Upper lobe of right lung (tissue), 1 donor: ENCODE data around the gene HSPG2. TPM values are rescaled to one million over a fixed set of nuclear protein-coding genes. Genes with fewer than 3 reads are reported as not detected.

Experiments
- ATAC-seq: fragments of 200-7000 bp; cut with Tn5 transposase; one replicate; pipeline ENCODE4 v1.9.1; 2020; ENCODE audit warnings: mild to moderate bottlenecking, moderate library complexity
- DNase-seq: peaks from one replicate; pipeline ENCODE4 v3.0.0-alpha.2; 2020
- H3K27ac ChIP-seq: fragments of 200-600 bp; one replicate; pipeline ENCODE4 v1.8.0; 2022
- H3K27me3 ChIP-seq: fragments of 200-600 bp; one replicate; pipeline ENCODE4 v1.8.0; 2022; ENCODE audit warnings: mild to moderate bottlenecking
- H3K36me3 ChIP-seq: fragments of 200-600 bp; one replicate; pipeline ENCODE4 v1.8.0; 2022
- H3K4me1 ChIP-seq: fragments of 200-600 bp; one replicate; pipeline ENCODE4 v1.8.0; 2022
- H3K4me3 ChIP-seq: fragments of 200-600 bp; one replicate; pipeline ENCODE4 v1.8.0; 2022; ENCODE audit warnings: mild to moderate bottlenecking
- H3K9me3 ChIP-seq: fragments of 200-600 bp; one replicate; pipeline ENCODE4 v1.8.0; 2022
- CTCF ChIP-seq: fragments of 200-600 bp; IDR thresholded peaks from one replicate; pipeline ENCODE4 v1.8.0; 2022; ENCODE audit warnings: antibody characterized with exemption
- intact Hi-C: fragments of 100-400 bp; cut with DNase I; formaldehyde crosslinking; loops from one replicate; pipeline ENCODE4 v1.11.0; 2022
- total RNA-seq: library from RNA; stranded (reverse); fragmentation: NEBNext Ultra II Directional; extraction: Animal tissue kit (Norgen Biotek cat#: 25700); gene quantifications from one replicate; pipeline ENCODE4 v1.2.1, GENCODE V29; 2021
- donor health status: DM: no; HTN: yes; CAD: no; lungs with severe emphysema.

HSPG2 gene
- total RNA-seq, 1 donor from 2014 or later = 393 TPM

- DNase-seq = no peak
Measured at GRCh38 chr1:21961337-21961736, 24.2 kb upstream of the HSPG2 start.

GRCh38 chr1:21956720-21957552 lies 19.8 kb upstream of the HSPG2 start:
- no peaks in the 10 kb centered on the region for H3K36me3 ChIP-seq
- no peak overlapping the region for H3K4me3 ChIP-seq
- H3K27me3 ChIP-seq = no peaks in the 10 kb centered on the region
- ATAC-seq (peak; percentile 88), DNase-seq (peak; percentile 91)
- H3K4me1 ChIP-seq = peaks cover 21% of the 10 kb centered on the region
- intact Hi-C loops = no loop called here
- peak overlapping the region; percentile 52 for H3K27ac ChIP-seq
- no peak for TF ChIP-seq CTCF
- no peaks in the 10 kb centered on the region for H3K9me3 ChIP-seq

More at GRCh38 chr1:21961337-21961736, 24.2 kb upstream of the HSPG2 start:
- no peaks in the 10 kb centered on the region for H3K36me3 ChIP-seq
- no peak for ATAC-seq
- H3K9me3 ChIP-seq = no peaks in the 10 kb centered on the region
- H3K27ac ChIP-seq = no peak overlapping the region
- no peaks in the 10 kb centered on the region for H3K27me3 ChIP-seq
- H3K4me1 ChIP-seq = peaks cover 17% of the 10 kb centered on the region
- intact Hi-C loops = no loop called here
- TF ChIP-seq CTCF = no peak
- no peak overlapping the region for H3K4me3 ChIP-seq

GRCh38 chr1:21955501-21956281 lies 18.6 kb upstream of the HSPG2 start:
- peaks cover 21% of the 10 kb centered on the region for H3K4me1 ChIP-seq
- no peaks in the 10 kb centered on the region for H3K9me3 ChIP-seq
- H3K4me3 ChIP-seq = no peak overlapping the region
- H3K27ac ChIP-seq = peak overlapping the region; percentile 51
- intact Hi-C loops = no loop called here
- H3K36me3 ChIP-seq = no peaks in the 10 kb centered on the region
- ATAC-seq (peak; percentile 4), DNase-seq (no peak)
- no peaks in the 10 kb centered on the region for H3K27me3 ChIP-seq
- TF ChIP-seq CTCF = no peak

- H3K9me3 ChIP-seq = no peaks in the 10 kb centered on the region
- no peak for ATAC-seq
- H3K4me3 ChIP-seq = no peak overlapping the region
- no peaks in the 10 kb centered on the region for H3K27me3 ChIP-seq
- DNase-seq = no peak
- H3K4me1 ChIP-seq = peaks cover 21% of the 10 kb centered on the region
- intact Hi-C loops = no loop called here
- no peak for TF ChIP-seq CTCF
- no peaks in the 10 kb centered on the region for H3K36me3 ChIP-seq
- peak overlapping the region; percentile 51 for H3K27ac ChIP-seq
Measured at GRCh38 chr1:21955058-21955457, 17.9 kb upstream of the HSPG2 start.

- Histone ChIP-seq H3K9me3 (no peaks in the 10 kb centered on the region), H3K27me3 (no peaks in the 10 kb centered on the region), H3K4me3 (no peak overlapping the region), H3K4me1 (peaks cover 17% of the 10 kb centered on the region), H3K27ac (no peak overlapping the region), H3K36me3 (no peaks in the 10 kb centered on the region)
- no peak for ATAC-seq
- intact Hi-C loops = no loop called here
- no peak for TF ChIP-seq CTCF
- no peak for DNase-seq
Measured at GRCh38 chr1:21952786-21953520, 15.8 kb upstream of the HSPG2 start.
